GM15510 (cell line): ENCODE data around the gene TIGD1.

ENCODE experiments used
- POLR2A ChIP-seq: IDR thresholded peaks from 3 replicates; pipeline ENCODE4 v1.6.1; 2011; ENCODE audit warnings: borderline replicate concordance; ENCODE audit not compliant: insufficient read length; ENCODE audit errors: extremely low read depth

Gene TIGD1

GRCh38 chr2:232547991-232548390 is 2.4 kb downstream of the TIGD1 start:
- TF ChIP-seq POLR2A: no peak

- no peak for TF ChIP-seq POLR2A
These were observed 4.6 kb downstream of the TIGD1 start for GRCh38 chr2:232545511-232546375.

GRCh38 chr2:232544674-232545073 is 5.7 kb downstream of the TIGD1 start:
- TF ChIP-seq POLR2A: no peak

DNA sequence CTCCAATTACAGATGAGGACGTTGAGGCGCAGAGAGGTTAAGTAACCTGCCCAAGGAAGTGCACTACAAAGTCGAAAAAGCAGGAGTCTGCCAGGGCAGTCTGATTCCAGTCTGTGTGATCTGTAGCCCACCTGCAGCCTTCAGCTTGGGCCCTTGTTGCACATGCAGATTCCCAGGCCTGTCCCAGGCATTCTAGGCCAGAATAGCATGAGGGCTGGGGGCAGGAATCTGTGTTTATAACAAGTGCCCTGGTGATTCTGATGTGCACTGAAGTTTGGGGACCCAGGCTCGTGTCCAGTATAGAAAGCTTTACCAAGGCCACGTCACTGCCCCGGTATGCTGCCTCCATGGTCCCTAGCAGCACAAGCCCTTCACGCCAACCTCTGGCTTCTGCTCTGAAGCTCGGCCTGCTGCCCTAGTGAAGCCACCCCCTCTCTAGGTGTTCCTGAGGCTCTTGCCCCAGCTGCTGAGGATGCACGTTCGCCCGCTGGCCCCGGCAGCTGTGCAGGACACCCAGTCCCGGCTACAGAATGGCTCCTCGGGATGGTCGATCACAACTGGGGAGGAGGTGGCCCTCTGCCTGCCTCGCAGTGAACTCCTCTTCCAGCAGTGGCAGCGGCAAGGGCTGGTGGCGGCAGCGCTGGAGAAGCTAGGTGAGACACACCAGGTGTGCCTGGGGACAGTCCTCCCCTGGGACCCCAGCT is 6.3 kb downstream of the TIGD1 start:
- no peak for TF ChIP-seq POLR2A

- TF ChIP-seq POLR2A: no peak
These were observed 6.9 kb downstream of the TIGD1 start for GRCh38 chr2:232543491-232543890.

GRCh38 chr2:232542715-232543467 is 7.5 kb downstream of the TIGD1 start:
- TF ChIP-seq POLR2A: no peak

- no peak for TF ChIP-seq POLR2A
These were observed 8.2 kb downstream of the TIGD1 start for GRCh38 chr2:232541961-232542714.

- no peak for TF ChIP-seq POLR2A
These were observed 9.0 kb downstream of the TIGD1 start for GRCh38 chr2:232541195-232541960.

- no peak for TF ChIP-seq POLR2A
These were observed 9.8 kb downstream of the TIGD1 start for GRCh38 chr2:232540441-232541041.

DNA sequence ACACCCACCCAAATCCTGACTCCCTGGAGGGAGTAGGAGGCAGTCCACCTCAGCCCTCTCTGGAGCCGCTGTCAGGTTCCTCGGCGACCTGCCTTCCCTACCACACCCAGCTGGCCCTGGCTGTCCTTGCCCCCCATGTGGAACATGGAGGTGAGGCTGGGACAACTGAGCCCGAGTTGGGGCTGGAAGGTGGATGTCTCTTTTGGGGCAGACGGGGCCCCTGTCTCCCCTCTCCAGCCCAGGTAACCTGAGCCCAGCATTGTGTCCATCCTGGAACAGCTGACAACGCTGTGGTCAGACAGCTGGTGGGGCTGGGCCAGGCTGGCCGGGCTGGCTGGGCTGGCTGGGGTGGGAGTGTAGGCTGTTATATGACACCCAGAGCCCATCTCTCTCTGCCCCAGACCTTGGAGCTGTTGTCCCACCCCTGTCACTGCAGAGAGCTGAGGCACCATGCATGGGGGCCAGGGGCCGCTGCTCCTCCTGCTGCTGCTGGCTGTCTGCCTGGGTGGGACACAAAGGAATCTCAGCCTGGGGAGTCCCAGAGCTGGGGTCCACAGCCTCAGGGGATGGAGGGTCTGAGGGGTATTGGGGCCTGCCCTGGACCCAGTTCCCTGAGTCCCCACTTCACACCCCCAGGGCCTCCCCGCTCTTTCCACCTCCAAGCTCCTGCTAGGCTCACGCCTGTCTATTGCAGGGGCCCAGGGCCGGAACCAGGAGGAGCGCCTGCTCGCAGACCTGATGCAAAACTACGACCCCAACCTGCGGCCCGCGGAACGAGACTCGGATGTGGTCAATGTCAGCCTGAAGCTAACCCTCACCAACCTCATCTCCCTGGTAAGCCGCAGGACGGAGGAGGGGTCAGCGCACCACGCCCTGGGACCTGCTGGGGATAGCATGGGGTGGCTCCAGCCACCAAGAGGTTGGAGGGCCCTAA is 10.8 kb downstream of the TIGD1 start, which contains the start of gene CHRNG:
CHRNG (plus strand) TSS at position 395 of the 934 bp plus-strand sequence; CDS start at position 451, 56 bp downstream.
- no peak for TF ChIP-seq POLR2A

DNA sequence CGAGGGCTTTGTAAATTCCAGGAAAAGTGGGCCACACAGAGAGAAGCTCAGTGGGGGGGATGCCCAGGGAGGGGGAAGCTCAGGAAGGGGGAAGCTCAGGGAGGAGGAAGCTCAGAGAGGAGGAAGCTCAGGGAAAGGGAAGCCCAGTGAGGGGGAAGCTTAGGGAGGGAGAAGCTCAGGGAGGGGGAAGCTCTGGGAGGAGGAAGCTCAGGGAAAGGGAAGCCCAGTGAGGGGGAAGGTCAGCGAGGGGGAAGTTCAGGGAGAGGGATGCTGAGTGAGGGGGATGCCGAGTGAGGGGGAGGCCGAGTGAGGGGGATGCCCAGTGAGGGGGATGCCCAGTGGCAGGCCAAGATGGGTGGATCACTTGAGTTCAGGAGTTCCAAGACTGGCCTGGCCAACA is 11.7 kb downstream of the TIGD1 start:
- no peak for TF ChIP-seq POLR2A

GRCh38 chr2:232537499-232537898 is 12.9 kb downstream of the TIGD1 start:
- TF ChIP-seq POLR2A: no peak
